Activated CD8-positive, alpha-beta memory T cell treated with anti-CD3 and anti-CD28 coated beads, Interleukin-2, amount 50 U/mL, for 1 hour (primary cell): ENCODE data around the gene GPN2.
A peak's percentile ranks its signal among the peaks of the same experiment; 100 is the strongest.
"Not testable (repeated sequence)": the region's sequence is repeated elsewhere in the genome, so short reads cannot be mapped to it uniquely, and the experiment has no call there.

Experiments
- DNase-seq: peaks from one replicate; pipeline ENCODE4 v3.0.0-alpha.2; 2020; ENCODE audit errors: extremely low read depth

Gene GPN2

GRCh38 chr1:26857473-26858060 is 32.5 kb downstream of the GPN2 start:
- no peak for DNase-seq

- no peak for DNase-seq
These were observed 33.2 kb downstream of the GPN2 start for GRCh38 chr1:26856604-26857469.

GRCh38 chr1:26856181-26856580 is 33.9 kb downstream of the GPN2 start:
- DNase-seq, result no peak

GRCh38 chr1:26855636-26856035 is 34.4 kb downstream of the GPN2 start:
- no peak for DNase-seq

GRCh38 chr1:26854906-26855305 is 35.2 kb downstream of the GPN2 start:
- no peak for DNase-seq

- no peak for DNase-seq
These were observed 36.5 kb downstream of the GPN2 start for GRCh38 chr1:26853600-26853999.

- DNase-seq, result peak; percentile 53
These were observed 36.9 kb downstream of the GPN2 start for GRCh38 chr1:26853156-26853555.

GRCh38 chr1:26852701-26853100 is 37.4 kb downstream of the GPN2 start:
- DNase-seq, result no peak

- no peak for DNase-seq
These were observed 38.9 kb downstream of the GPN2 start for GRCh38 chr1:26851106-26851684.

GRCh38 chr1:26848941-26849774 is 40.9 kb downstream of the GPN2 start:
- no peak for DNase-seq

GRCh38 chr1:26848499-26848898 is 41.6 kb downstream of the GPN2 start:
- no peak for DNase-seq

GRCh38 chr1:26847826-26848225 is 42.3 kb downstream of the GPN2 start:
- not testable (repeated sequence) for DNase-seq

- DNase-seq, result no peak
These were observed 45.5 kb downstream of the GPN2 start for GRCh38 chr1:26844424-26845196.

GRCh38 chr1:26839779-26840178 is 50.3 kb downstream of the GPN2 start:
- DNase-seq, result no peak

GRCh38 chr1:26839339-26839722 is 50.8 kb downstream of the GPN2 start:
- DNase-seq, result no peak

- no peak for DNase-seq
These were observed 51.4 kb downstream of the GPN2 start for GRCh38 chr1:26838474-26839338.

GRCh38 chr1:26837665-26838064 is 52.4 kb downstream of the GPN2 start:
- DNase-seq, result not testable (repeated sequence)

- DNase-seq, result peak; percentile 90
These were observed 56.4 kb downstream of the GPN2 start for GRCh38 chr1:26833432-26834405.
